ENCODE results near the gene ORM2.

GRCh38 chr9:114314881-114315722, 14.6 kb upstream of the ORM2 start:
- TF ChIP-seq CTCF (IDR thresholded peaks at IDR 0.05; ENCODE audit: insufficient read depth, low read depth, low read length) (no peak), EZH2 (IDR thresholded peaks at IDR 0.05; ENCODE audit: insufficient read depth, low read length) (no peak)

All from astrocyte (in vitro differentiated cells and primary cell).